HG03103 (cell line): ENCODE results near the gene SRPK3.
"Not testable (repeated sequence)": the region's sequence is repeated elsewhere in the genome, so short reads cannot be mapped to it uniquely, and the experiment has no call there.

ENCODE experiments used
- ATAC-seq: cut with Tn5 transposase; IDR thresholded peaks from one replicate; pipeline ENCODE4 v1.9.1; 2021; ENCODE audit warnings: low read depth; ENCODE audit not compliant: unreplicated experiment

The SRPK3 gene

GRCh38 chrX:153803211-153804099 lies 22.6 kb downstream of the SRPK3 start:
- ATAC-seq: no peak

- no peak for ATAC-seq
These were observed 23.3 kb downstream of the SRPK3 start for GRCh38 chrX:153804100-153804595.

DNA sequence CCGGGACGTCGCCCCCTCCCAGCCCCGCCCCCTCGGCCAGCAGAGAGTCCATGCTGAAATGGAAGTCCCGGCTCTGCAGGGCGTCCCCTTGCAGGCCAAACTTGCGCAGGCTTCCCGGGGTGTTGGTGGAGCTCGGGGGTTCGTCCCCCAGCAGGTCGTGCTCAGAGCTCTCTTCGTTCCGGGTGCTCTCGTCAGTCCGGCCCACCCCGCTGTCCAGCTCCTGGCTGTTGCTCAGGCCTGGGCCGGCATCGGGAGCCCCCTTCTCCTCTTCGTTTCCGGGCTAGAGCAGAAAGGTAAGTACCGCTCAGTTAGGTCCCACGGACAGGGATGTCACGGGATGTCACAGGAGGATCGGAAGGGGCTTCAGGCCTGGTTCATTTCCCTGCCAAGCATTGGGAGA lies 23.8 kb downstream of the SRPK3 start:
- no peak for ATAC-seq

- ATAC-seq: no peak
These were observed 24.6 kb downstream of the SRPK3 start for GRCh38 chrX:153805436-153805835.

GRCh38 chrX:153806999-153807575 lies 26.2 kb downstream of the SRPK3 start:
- ATAC-seq: no peak

- no peak for ATAC-seq
These were observed 27.1 kb downstream of the SRPK3 start for GRCh38 chrX:153807976-153808375.

GRCh38 chrX:153812220-153812619 lies 31.4 kb downstream of the SRPK3 start:
- ATAC-seq: no peak

GRCh38 chrX:153813161-153813560 lies 32.3 kb downstream of the SRPK3 start:
- ATAC-seq: no peak

DNA sequence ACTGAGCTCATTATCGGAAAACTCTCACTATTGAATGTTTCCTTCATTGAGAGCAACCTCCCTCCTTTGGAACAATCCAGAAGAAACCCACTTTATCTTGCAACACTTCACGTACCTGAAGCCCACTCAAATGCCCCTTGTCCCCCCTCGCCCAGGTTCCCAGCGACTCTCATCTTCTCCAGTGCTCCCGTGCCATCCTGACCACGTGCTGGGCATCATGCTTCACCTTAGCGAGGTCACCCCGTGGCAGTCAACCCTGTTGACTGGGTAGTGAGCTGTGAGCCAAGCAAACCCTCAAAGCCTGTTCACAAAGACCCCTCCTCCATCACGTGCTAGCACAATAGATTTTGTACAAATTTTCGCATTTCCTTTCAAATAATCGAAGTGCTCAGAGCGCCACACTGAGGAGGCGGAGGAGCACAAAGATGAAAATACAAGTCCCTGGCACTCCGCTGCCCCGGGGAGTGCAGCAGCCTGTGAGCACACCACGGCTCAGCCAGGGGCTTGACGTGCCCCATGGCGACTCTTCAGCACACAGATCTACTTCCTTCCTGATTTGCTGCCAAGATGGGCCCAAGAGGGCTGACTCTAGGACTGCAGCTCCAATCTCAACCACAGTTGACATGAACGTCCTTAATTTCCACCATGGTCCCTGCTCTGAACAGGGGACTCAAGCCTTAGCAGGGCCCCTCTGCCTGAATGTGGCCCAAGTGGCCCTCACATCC lies 33.9 kb downstream of the SRPK3 start:
- ATAC-seq: no peak

DNA sequence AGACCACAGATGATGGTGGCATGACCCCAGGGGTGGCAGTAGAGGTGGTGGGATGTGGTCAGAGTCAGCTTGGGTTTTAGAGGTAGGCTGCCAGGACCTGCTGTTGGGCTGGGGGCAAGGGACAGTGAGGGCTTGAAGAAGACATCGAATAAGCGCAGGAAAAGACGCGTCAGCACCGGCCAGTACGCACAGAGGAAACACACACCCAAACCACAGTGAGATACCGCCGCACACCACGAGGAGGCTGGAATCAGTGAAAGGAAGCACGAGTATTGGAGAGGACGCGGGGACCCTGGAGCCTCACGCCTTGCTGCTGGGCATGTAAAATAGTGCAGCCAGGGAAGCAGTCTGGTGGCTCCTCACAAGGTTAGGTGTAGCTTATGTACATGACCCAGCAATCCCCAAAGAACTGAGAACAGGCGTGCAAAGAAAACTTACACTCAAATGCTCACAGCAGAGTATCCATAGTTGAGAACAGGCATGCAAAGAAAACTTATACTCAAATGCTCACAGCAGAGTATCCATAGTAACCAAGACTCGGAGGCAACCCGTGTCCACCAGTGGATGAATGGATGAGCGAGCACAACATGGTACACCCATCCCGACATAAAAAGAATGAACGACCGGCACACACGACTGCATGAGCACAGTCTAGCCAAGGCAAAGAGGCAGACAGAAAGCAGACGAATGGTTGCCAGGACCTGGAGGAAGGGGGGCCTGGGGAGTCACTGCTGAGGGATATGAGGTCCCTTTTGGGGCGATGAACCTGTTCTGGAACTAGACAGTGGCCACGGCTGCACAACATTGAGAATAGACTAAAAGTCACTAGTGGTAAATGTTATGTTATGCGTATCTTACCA lies 36.2 kb downstream of the SRPK3 start:
- no peak for ATAC-seq

DNA sequence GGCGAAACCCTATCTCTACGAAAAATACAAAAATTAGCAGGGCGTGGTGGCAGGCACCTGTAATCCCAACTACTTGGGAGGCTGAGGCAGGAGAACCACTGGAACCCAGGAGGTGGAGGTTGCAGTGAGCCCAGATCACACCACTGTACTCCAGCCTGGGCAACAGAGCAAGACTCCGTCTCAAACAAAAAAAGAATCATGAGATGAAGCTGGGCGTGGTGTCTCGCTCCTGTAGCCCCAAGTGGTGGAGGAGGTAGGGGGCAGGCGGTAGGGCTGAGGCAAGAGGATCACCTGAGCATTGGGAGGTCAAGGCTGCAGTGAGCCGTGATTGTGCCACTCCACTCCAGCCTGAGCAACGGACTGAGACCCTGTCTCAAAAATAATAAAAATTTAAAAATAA lies 37.2 kb downstream of the SRPK3 start:
- ATAC-seq: not testable (repeated sequence)

GRCh38 chrX:153818571-153819383 lies 37.9 kb downstream of the SRPK3 start:
- no peak for ATAC-seq

DNA sequence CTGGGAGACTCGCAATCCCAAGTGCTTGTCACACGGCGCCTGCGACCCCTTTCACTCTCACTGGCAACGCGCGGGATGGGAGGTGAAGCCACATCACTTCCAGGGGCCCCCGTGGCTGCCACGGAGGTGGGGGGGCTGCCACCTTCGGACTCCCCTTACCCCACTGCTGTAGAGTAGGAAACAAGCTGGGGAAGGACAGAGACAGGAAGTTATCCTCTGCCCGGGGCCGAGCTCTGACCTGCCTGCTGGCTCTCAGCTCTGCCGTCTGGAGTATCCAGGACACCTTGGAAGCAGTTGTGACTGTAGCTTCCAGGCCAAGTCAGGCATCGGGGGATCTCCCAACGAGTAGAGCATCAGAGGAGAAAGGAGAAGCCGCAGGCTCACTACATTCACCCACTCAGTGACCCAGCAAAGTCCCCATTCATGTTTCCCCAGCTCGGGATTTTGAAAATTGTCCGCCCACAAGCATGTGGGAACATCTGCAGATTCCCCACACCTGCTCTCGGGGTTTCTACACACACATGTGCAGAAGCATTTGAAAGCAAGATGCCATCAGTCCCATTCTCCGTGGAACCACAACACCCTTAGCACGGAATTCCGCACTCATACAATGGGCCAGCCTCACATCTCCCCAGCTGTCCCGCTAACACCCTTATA lies 38.7 kb downstream of the SRPK3 start:
- ATAC-seq: no peak

GRCh38 chrX:153820601-153821000 lies 39.8 kb downstream of the SRPK3 start:
- no peak for ATAC-seq

- ATAC-seq: no peak
These were observed 40.2 kb downstream of the SRPK3 start for GRCh38 chrX:153821066-153821465.

- no peak for ATAC-seq
These were observed 43.5 kb downstream of the SRPK3 start for GRCh38 chrX:153824348-153824747.

DNA sequence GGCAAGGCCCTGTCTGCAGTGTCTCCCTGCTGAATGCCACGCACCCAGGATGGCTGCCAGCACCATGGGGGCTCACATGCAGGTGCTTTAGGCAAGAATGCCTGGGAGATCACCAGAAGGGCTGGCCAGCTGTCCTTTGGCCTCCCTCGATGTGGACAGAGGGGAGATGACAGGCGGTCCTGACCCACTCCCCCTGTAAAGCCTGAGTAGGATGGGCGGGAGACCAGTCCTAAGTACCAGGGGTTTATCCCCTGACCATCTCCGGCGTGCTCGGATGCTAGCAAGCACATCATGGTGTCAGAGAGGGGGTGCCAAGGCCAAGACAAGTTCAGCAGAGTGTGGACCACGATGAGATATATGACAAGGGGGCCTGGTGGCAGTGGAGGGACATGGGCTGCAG lies 44.2 kb downstream of the SRPK3 start:
- ATAC-seq: no peak

DNA sequence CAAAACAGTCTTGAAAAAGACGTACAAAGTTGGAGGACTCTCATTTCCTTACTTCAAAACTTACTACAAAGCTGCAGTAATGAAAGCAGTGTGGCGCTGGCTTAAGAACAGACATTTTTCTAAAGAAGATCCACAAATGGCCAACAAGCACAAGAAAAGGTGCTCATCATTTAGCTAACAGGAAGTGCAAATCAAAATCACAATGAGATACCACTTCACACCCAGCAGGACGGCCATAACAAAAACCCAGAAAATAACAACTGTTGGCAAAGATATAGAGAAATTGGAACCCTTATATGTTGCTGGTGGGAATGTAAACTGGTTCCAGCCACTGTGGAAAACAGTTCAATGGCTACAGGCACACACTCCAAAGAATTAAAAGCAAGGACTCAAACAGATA lies 46.2 kb downstream of the SRPK3 start:
- ATAC-seq: no peak

DNA sequence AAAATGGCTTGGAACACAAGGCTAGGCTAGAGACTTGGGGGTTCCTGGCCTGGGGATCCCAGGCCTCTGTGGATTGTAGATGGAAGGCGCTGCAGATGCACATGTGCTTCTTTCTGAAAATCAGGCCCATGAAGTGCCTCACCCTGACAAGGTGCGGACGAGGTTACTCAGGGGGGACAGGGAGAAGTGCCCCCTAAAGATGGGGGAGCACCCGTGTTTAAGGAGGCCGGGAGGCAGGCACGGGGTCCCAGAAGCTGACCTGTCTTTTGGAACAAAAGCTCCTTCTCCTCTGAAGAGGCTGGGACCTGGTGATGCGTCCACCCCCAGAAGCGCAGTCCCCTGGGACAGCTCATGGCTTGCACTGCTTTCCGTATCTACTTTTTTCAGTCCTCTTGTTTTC lies 47.1 kb downstream of the SRPK3 start:
- no peak for ATAC-seq
